ENCODE data around the gene GP1BB. TPM values are rescaled to one million over a fixed set of nuclear protein-coding genes. Genes with fewer than 3 reads are reported as not detected.

GP1BB gene
- total RNA-seq, 4 donors from 2014 or later = 1.5 to 6.6 (median 3.1) TPM

GRCh38 chr22:19747551-19747950 is 24.2 kb downstream of the GP1BB start:
- WGBS, 2 donors = 84% methylated on average over 7 of the region's 12 CpGs; no CpG with 5 or more reads in 1 of the 2 donors
- intact Hi-C loops (cut with DNase I) = no loop called here
- no peak for DNase-seq

GRCh38 chr22:19748139-19748538 is 24.8 kb downstream of the GP1BB start:
- Histone ChIP-seq H3K9me3 (no peaks in the 10 kb centered on the region), H3K27me3 (no peaks in the 10 kb centered on the region), H3K4me3 (replicated peaks in 1 of 3) (no peak overlapping the region), H3K36me3 (no peaks in the 10 kb centered on the region), H3K4me1 (peaks cover 0 to 4% of the 10 kb centered on the region in 2 donors), H3K27ac (no peak overlapping the region)
- DNase-seq = no peak
- TF ChIP-seq CTCF (IDR thresholded peaks at IDR 0.05) = no peak
- TF ChIP-seq POLR2A (IDR thresholded peaks at IDR 0.05) = no peak
- 59 to 86% methylated on average over 3 to 4 of the region's 4 CpGs for WGBS, 2 donors
- intact Hi-C loops (cut with DNase I) = no loop called here

More at GRCh38 chr22:19747551-19747950, 24.2 kb downstream of the GP1BB start:
- H3K4me3 ChIP-seq (replicated peaks in 1 of 3) = no peak overlapping the region
- H3K27ac ChIP-seq = no peak overlapping the region
- H3K4me1 ChIP-seq = peaks cover 0 to 4% of the 10 kb centered on the region in 2 donors
- TF ChIP-seq POLR2A (IDR thresholded peaks at IDR 0.05) = no peak
- no peak for TF ChIP-seq CTCF (IDR thresholded peaks at IDR 0.05)
- H3K9me3 ChIP-seq = no peaks in the 10 kb centered on the region
- no peaks in the 10 kb centered on the region for H3K36me3 ChIP-seq
- no peaks in the 10 kb centered on the region for H3K27me3 ChIP-seq

- no peaks in the 10 kb centered on the region for H3K27me3 ChIP-seq
- no peak overlapping the region for H3K27ac ChIP-seq
- H3K4me1 ChIP-seq = peaks cover 0 to 4% of the 10 kb centered on the region in 2 donors
- WGBS, 2 donors = 71 to 81% methylated on average over 7 to 14 of the region's 15 CpGs
- TF ChIP-seq CTCF (IDR thresholded peaks at IDR 0.05) (no peak), POLR2A (IDR thresholded peaks at IDR 0.05) (no peak)
- H3K4me3 ChIP-seq (replicated peaks in 1 of 3) = no peak overlapping the region
- intact Hi-C loops (cut with DNase I) = no loop called here
- DNase-seq = no peak
- no peaks in the 10 kb centered on the region for H3K36me3 ChIP-seq
- no peaks in the 10 kb centered on the region for H3K9me3 ChIP-seq
Measured at GRCh38 chr22:19748991-19749664, 25.8 kb downstream of the GP1BB start.

- Histone ChIP-seq H3K4me3 (replicated peaks in 1 of 3) (no peak overlapping the region), H3K9me3 (no peaks in the 10 kb centered on the region), H3K36me3 (no peaks in the 10 kb centered on the region), H3K27ac (no peak overlapping the region), H3K27me3 (peaks cover 3% of the 10 kb centered on the region), H3K4me1 (peaks cover 0 to 4% of the 10 kb centered on the region in 2 donors)
- no peak for DNase-seq
- no peak for TF ChIP-seq CTCF (IDR thresholded peaks at IDR 0.05)
- TF ChIP-seq POLR2A (IDR thresholded peaks at IDR 0.05) = no peak
- 90 to 94% methylated on average over 2 to 11 of the region's 12 CpGs for WGBS, 2 donors
- intact Hi-C loops (cut with DNase I) = no loop called here
Measured at GRCh38 chr22:19749876-19750275, 26.5 kb downstream of the GP1BB start.
